SU-DHL-6 (cell line): ENCODE results near the gene BET1L.

Experiments
- CTCF ChIP-seq: fragments of 200-600 bp; sonication (generic); IDR thresholded peaks from one replicate; pipeline ENCODE4 v1.5.1; 2017; ENCODE audit warnings: antibody characterized with exemption, mild to moderate bottlenecking, low read length, moderate library complexity; ENCODE audit not compliant: insufficient read depth, poor library complexity, severe bottlenecking
- EZH2phosphoT487 ChIP-seq: fragments of 200-600 bp; sonication (generic), shearing (Covaris generic); conservative IDR thresholded peaks from 2 replicates; pipeline ENCODE4 v1.6.1; 2018; ENCODE audit warnings: mild to moderate bottlenecking, antibody characterized with exemption, low read length, moderate library complexity, mixed read lengths

- TF ChIP-seq CTCF (no peak), EZH2phosphoT487 (no peak)
These were observed 1.7 kb upstream of the BET1L start for GRCh38 chr11:208917-209260.
